DMS153 treated with DMSO at 0.1 percent for 48 hours (cell line): ENCODE results near the gene PTPRT.

ENCODE experiments used
- DNase-seq: peaks from one replicate; lab custom pipeline; 2025; ENCODE audit not compliant: unreplicated experiment; lab: John Stamatoyannopoulos, UW

The PTPRT gene

DNA sequence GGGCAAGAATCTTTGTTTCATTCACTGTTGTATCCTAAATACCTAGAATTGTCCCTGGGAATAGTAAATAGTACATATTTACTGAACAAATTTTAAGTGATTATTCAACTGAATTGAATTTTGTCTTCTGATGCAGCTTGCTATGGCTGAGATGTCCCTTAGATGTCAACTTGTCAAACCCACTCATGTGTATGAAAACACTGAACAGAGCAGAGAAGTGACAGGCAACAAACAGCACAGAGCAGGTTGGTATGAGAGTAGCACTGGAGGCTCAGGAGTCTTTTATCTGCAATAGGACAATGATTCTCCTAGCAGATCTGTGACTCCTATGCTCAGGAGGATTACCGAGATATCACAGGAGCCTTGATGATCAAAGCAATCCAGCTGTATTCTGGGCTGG lies 1031.4 kb downstream of the PTPRT start:
- DNase-seq = no peak

DNA sequence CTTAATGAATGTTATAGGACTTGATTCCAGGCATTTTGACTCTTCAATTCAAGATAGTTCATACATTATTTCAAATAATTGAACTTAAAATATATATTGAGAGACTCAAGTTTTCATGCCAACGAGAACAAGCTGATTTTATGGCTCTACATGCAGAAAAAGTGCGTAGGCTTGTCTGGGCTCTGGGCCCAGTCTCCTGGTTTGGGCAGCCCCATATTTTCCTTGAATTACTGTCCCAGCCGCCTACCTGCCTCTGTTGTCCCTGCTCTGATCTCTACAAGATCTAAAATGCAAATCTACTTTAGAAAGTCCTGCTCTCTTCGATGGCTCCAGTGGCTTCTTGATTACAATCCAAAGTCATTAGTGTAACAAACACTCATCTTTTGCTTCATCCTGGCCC lies 1034.1 kb downstream of the PTPRT start:
- no peak for DNase-seq

DNA sequence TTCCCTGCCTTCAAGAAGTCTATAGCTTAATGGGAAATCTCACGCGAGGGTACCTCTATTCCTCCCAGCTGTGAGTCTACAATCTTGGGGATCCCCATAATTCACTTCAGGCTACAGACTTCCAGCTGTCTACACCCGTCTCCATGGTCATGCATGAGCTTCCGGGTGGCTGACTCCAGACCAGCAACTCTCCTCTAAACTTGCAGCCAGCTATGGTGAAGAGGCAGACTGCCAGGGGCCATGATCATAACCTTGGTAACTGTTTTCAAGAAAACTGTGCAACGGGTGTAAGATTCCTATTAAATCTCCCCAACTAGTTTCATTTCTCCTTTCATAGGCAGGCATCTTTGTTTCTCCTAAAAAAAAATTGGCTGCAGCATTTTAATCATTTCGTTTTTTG lies 1037.1 kb downstream of the PTPRT start:
- no peak for DNase-seq

DNA sequence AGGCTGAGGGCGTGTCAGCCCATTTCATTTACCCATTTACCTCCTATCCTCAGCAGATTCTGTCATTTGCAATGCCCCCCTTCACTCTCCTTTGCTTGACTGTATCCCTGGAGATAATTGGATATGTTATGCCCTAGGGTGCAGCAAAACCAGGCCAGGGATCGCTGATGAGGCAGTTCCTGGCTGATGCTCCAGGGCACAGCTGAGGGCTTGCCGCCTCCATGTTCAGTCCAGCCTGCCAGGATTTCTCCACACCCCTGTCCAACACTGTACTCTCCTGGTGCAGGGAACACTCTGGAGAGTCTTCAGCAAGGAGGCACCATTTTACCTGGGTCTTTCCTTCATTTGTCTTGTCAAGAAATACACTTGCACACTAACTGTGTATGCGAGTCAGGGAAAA lies 1039.5 kb downstream of the PTPRT start:
- no peak for DNase-seq

DNA sequence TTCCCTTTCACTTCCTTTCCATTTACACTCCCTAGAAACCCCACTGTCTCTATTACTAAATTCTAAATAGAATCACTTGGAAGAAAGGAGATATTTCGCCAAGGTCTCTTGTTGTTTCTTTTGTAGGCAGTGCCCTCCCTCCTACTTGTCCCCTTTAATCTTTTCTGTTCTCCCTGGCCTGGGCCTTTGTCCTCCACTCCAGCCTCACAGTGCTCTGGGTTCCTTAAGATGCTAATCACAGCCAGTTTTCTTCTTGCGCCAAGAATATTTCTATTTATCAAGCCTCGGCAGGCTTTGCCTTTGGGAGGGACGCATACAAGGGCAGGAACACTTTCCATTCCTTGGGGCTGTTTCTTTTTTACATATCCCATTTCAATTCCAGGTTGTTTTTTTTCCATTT lies 1051.0 kb downstream of the PTPRT start:
- no peak for DNase-seq

DNA sequence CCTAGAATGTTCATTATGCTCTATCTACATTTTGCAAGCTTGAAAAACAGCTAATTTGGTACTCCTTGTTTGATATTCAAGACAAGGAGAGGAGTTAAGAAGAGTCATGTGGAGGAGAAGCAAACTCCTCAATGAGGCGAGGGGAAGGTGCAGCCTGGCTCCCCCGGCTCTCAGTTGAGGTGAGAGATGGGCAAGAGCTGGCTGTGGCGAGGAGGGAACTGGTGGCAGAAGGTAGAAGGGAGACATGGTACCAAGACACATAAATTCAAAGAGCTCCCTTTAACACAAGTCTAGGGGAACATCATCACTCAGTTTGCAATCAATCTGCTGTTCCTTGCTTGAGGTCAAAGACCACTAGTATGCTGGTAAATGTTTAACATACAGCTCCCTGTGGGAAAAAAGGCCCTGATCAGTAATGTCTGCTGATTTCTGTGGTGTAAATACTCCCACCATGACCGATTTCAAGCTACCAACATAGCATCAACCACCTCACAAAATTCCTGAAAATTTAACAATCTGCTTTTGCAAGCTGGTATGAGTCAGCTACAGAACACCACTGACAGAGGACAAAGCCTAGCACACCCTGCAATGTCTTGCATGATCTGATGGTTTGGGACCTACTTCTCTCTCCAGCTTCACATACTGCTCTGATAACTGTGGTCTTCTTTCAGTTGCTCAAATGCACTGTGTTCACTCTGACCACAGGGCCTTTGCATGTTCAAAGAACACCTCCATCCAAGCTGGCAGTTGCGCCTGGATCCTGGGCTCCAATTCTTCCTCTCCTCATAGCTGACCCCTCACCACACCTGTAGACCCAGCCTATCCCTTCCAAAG lies 1055.2 kb downstream of the PTPRT start:
- DNase-seq = no peak

DNA sequence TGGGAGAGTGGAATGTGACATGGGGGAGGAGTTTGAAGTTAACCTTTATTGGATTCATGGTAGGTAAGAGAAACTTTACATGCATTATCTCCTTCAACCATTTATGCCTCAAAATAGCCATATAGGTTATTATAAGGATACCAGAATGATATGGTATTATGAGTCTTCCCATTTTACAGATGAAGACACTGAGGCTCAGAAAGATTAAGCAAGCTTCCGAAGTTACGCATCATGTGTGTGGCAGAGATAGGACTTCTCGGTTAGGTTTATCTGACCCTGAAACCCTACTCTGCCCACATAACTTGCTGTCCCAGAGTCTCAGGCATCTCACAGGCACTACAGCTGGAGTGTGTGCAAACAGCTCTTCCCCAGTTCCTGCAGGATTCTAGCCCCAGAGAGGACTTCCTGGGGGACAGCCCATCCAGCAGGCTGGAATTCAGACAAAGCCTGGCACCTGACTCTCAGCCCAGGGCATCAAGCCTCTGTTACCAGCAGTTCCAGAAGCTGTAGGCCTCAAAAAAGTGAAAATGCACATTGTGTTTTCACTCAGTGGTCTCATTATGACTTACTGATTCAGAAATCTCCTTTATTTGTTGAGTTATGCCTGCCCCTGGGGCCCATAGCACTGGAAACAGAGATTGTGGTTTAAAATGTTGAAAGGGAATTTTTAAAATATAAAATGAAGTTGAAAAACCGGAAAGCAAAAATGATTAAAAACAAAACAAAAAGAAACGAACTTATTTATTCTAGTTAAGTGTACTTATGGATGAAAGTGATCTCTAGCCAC lies 1058.7 kb downstream of the PTPRT start:
- DNase-seq = no peak

DNA sequence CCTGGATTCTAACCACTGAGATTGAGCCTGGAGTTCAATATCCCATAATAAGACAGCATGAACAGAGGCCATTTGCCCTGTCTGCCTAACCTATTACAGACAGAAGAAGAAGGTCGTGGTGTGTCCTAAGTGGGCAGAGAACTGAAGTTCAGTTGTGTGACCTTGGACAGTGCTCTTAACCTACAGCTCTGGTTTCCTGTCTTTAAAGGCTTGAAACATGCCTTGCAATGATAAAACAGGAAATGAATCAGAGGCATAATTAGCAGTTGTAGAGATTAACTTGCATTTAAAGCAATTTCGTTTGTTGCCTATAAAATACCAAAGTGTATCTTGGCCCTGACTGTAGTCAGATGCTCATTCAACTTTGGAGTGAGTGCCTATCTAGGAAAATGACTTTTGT lies 1064.3 kb downstream of the PTPRT start:
- DNase-seq = no peak

DNA sequence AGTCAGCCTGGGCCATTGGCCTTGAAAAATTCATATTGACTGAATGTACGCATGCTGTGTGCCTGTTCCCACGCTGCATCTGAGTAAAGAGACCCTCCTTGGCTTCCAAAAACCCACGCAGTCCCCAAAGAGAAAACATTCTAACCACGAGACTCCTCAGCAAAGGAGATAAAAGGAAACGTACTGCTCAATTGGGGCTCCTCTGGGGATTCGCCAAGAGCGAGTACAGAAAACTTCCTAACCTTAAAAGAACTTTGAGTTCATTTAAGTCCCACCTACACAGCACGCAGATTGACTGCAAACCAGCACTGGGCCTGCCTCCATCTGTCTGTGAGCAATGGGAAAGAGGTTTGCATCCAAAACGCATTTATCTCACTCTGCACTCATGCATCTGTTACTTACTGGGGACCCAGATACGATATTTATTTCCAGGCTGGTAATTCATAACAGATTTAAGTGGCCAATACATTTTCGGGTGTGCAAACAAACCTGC lies 1065.7 kb downstream of the PTPRT start:
- no peak for DNase-seq

DNA sequence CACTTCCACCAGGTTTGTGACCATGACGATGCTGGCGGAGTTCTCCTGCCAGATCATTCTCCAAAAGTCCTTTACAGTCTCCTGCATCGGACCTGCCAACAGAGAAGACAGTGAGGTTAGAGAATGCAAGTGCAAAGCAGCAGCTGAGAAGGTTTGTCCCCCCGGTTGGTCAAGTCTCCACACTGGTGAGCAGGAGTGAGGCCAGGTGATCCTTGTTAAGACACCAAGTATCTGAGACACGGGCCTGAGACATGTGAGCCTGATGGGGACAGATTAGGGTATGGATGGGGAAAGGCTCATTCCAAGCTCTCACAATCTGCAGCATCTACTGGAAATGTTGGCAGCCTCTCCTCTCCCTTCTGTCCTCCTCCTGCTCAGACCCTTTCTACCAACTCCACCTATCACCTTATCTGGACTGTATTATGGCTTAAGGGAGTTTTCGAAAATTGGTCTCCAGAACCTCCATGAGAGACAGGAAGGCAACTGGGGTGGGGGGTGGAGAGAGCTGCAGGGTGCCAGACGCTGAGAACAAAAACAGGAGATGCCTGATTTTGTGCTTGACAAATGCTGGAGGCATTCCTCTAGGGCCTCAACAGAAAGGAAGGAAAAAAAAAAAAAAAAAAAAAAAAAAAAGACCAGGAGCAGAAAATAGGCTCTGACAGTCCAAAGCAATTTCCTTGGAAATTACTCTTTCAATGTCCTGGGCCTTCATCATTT lies 1071.1 kb downstream of the PTPRT start:
- no peak for DNase-seq

DNA sequence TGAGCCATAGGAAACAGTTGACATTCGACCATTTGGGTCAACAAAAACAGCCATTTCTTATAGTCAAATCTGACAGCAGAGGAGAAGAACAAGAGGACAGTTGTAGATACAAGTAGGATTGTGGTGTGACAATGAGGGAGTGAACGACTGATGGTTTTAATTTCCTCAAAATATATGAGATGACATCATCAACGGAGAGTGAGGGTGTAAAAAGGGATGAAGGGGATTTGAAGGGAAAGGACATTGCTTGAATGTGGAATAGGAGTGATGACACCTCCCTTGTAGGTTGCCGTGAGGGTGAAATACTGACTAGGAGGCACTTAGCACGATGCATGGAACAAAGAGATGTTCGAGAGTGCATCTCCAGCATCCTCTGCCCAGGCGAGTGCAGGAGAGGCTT lies 1071.7 kb downstream of the PTPRT start:
- no peak for DNase-seq

DNA sequence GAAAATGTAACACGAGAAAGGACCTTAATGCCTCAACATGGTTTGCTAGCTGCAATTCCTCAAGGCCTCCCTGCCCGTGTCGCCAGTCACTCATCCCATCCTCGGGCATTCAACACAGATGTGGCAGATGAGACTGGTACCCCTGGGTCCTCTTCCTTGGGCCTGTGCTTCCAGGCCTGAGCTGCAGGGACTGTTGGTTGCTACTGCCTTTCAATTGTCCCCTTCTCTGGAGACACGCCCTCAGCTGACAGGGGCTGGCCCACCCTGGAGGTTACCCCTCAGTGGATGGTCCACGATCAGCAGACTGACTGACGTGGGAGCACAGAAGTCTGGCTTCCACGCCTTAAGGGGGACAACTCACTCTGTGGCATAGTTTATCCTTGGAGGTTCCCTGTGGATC lies 1076.5 kb downstream of the PTPRT start:
- no peak for DNase-seq

DNA sequence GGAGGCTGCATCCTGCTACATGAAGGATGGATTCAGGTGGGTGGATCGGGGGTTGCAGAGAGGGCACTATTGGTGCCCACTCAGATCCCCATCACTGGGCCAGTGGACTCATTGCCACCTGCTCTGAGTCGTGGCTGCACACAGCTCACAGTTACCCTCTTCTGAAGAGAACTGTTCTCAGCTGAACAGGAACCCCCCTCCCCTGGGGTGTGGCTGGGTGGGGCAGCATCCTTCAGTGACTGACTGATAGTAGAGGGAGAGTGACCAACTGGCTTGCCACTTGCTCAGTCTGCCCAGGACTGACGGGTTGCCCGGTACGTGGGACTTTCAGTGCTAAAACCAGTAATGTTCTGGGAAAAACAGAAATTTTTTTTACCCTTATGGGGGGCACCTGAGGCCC lies 1077.5 kb downstream of the PTPRT start:
- no peak for DNase-seq

DNA sequence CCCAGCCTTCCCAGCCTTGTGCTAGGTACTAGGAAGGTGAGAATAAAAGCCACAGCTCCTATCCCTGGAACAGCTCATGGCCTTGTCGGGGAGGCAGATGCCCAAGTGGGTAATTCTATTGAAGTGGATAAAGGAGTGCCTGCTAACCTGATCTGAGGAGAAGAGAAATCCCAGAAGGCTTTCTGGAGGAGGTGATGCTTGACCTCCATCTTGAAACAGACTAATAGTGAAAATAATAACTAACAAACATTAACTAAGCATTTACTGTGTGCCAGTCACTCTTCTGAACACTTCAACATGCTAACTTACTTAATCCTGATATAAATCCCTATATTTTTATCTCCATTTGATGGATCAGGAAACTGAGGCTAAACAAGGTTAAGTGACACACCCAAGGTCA lies 1078.4 kb downstream of the PTPRT start:
- DNase-seq = no peak

DNA sequence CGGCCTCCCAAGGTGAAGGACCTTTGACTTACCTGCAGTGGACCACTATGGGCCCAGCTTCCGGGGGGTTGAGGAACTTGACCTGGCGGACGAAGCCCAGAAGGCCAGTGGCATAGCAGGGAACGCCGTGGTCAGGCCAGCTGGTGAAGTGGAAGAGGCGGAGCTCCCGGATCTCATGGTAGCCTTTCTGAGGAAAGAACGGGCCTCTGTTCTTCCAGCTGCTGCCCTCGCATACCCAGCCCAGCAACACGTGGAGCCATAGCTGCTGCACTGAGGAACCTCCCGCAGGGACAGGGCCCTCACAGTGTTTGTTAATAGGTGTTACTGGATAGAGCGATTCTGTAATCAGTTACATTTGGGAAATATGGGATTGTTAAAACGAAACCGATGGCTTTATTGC lies 1079.4 kb downstream of the PTPRT start:
- DNase-seq = no peak

DNA sequence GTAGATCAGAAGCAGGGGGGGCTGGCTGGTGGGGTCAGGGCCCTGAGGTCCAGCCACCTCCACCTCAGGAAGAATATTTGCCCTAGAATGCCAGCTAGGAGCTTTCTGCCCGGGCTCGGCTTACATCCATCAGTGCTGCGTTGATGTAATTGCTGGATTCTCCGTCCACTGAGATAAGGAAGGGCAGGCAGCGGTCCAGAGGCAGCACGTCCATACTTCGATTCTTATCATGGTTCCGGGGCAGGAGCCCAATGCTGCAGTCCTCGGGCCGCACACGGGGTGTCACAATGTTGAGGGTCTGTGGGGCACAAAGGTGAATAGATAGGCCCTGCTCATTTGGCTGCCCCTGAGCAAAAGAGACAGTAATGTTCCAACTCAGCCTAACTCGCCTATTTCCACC lies 1087.7 kb downstream of the PTPRT start:
- no peak for DNase-seq

DNA sequence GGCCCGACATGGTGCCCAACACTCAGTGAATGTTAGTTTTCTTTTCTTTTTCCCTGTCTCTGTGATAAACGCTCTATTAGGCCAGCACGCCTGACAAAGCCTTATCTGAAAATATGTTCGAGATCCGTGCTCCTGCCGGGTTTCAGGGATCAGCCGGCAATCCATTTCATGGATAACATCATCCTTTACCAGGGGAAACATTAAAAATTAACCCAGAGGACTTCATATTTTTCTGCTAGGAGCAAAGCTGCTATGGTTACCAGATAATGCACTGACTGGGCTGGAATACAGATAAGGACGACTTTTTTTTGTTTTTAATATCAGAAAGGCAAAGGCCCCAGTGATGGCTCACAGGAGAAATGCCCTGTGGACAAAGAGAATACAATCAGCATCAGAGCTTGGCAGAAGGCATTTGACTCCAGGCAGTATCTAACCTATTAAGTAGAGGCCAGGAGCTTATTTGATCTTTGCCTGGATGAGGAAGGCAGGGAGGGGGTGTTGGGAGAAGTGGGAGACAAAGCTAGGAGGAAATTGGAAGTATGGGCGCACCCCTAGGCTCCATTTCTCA lies 1089.5 kb downstream of the PTPRT start:
- DNase-seq = no peak

DNA sequence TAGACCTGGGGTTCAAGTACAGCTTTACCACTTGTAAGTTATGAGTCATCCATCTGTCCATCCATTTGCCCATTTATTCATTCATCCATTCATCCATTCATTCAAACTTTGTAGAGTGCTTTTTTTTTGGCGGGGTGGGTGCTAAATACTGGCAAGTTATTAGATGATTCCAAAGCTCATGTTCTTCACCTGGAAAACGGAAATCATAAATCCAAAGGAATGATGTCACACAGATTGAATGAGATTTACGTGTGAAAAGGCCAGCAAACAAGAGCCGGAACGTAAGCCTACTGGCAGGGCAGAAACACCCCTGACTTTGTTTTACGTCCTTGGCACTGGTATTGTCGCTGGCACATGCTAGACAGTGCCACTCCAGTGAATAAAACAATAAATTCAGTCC lies 1090.6 kb downstream of the PTPRT start:
- DNase-seq = peak; percentile 73

DNA sequence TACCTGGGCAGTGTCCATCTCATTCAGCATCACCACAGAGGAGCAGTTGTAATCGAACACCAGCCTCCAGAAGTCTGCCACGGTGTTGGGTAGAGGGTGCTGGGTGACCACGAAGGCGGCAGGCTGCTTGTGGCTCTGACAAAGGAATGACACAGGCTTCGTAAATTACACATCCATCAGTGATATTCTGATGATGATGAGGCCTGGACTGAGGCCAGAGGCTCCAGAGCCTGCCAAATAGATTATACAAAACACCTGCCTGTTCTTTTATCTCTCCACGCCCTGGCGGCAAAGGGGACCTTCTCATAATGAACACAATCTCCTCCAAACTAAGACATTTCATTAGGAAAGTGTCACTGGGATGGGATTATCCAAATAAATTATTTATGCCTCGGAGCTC lies 1091.3 kb downstream of the PTPRT start:
- DNase-seq = peak; percentile 85

DNA sequence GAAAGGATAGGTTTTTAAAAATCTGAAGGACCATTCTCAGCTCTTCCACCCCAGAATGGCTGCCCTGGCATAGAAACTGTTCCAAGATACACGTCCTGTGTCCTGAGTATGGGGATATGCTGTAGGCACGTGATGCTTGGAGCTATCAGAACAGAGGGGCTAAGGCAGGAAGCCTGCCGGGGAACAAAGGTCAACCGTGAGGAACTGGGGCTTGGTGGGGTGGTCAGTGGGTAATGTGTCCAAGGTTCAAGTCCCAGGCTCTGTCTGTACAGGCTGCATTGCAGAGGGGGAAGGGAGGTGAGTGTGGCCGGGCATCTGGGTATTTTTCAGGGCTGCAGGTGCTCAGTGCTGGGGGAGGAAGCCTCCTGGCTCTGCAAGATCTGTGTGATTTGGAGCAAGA lies 1092.0 kb downstream of the PTPRT start:
- no peak for DNase-seq

DNA sequence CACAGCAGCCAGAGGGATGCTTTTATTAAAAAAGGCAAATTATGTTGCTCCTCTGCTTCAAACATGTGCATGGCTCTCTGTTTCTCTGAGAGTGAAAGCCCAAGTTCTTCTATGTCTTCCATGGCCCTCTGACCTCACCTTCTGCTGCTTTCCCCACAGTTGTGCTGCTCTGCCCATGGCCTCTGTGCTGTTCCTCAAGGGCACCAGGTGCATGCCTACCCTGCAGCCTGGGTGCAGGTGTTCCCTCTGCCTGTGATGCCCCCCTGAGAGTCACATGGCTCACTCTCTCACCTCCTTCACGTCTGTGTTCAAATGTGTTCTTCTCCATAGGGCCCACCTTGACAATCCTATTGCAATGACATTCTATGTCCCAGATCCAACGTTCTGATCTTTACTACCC lies 1094.5 kb downstream of the PTPRT start:
- no peak for DNase-seq
